Liver (tissue), 3 donors: Measurements from ENCODE around the gene ZNF532.

Experiments
- EGR1 ChIP-seq, 2 donors: IDR thresholded peaks; 2 replicates each; pipeline ENCODE4 v1.6.1; 2016 to 2018; ENCODE audit warnings: antibody characterized with exemption in 2 of 2, low read depth in 2 of 2
- JUND ChIP-seq, 2 donors: IDR thresholded peaks; 2 replicates each; pipeline ENCODE4 v1.6.1; 2016; ENCODE audit warnings: antibody characterized with exemption in 2 of 2
- NR2F2 ChIP-seq: IDR thresholded peaks from 2 replicates; pipeline ENCODE4 v1.6.1; 2016; ENCODE audit warnings: antibody characterized with exemption
- RAD21 ChIP-seq, 2 donors: IDR thresholded peaks; 2 replicates each; pipeline ENCODE4 v1.6.1; 2016; ENCODE audit warnings: antibody characterized with exemption in 2 of 2, mild to moderate bottlenecking in 2 of 2
- RXRA ChIP-seq, 2 donors: IDR thresholded peaks; 2 replicates each; pipeline ENCODE4 v1.6.1; 2017 to 2018; ENCODE audit warnings: antibody characterized with exemption in 2 of 2, mild to moderate bottlenecking in 1 of 2
- TAF1 ChIP-seq: conservative IDR thresholded peaks from 2 replicates; pipeline ENCODE4 v1.6.1; 2016; ENCODE audit warnings: antibody characterized with exemption, mild to moderate bottlenecking
- YY1 ChIP-seq: IDR thresholded peaks from 2 replicates; pipeline ENCODE4 v1.6.1; 2016; ENCODE audit warnings: antibody characterized with exemption, mild to moderate bottlenecking
- TF ChIP-seq, protein P1 (sequence below): fragments of 150-350 bp; IDR thresholded peaks from 2 replicates; pipeline ENCODE4 v1.5.1; 2017; ENCODE audit warnings: improper control_type of control experiment, low read depth, low read length; ENCODE audit not compliant: missing input control
- donor health status: healthy.
- donor health status: healthy.

DNA sequence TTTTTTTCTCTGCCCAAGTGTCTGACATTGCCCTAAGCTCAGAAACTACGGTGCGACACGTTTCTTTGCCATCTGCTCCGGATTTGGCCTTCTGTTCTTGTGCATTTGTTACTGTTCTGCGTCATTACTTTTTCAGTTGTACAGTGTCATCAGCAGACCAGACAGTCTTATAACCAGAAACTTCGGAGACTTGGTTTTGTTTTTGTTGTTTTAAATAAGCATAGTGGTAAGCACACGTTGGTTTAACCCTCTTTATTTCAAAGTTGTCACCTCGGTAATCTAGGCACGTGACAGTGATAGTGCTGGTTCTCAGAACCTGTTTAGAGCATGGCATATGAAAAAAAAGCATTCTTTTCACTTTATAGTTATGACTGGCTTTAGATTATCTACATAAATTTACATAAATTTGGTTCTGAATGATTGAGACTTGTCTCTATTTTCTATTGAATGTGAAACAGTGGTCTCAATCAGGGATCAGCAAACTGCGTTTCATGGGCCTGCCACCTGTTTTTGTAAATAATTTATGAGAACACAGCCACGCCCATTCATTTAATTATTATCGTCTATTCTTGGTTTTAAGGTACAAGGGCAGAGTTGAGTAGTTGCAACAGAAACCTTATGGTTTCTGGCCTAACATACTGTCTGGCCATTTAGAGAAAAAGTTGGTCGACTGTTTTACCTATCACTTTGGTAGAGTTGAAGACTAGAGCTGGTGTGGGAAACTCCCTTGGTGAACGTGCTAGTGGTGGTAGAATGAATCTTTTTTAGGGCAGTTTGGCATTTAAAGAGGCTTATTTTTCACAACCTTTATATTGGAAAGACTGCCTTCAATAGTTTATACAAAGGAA lies 106.5 kb downstream of the ZNF532 start:
- TF ChIP-seq, protein P1, sequence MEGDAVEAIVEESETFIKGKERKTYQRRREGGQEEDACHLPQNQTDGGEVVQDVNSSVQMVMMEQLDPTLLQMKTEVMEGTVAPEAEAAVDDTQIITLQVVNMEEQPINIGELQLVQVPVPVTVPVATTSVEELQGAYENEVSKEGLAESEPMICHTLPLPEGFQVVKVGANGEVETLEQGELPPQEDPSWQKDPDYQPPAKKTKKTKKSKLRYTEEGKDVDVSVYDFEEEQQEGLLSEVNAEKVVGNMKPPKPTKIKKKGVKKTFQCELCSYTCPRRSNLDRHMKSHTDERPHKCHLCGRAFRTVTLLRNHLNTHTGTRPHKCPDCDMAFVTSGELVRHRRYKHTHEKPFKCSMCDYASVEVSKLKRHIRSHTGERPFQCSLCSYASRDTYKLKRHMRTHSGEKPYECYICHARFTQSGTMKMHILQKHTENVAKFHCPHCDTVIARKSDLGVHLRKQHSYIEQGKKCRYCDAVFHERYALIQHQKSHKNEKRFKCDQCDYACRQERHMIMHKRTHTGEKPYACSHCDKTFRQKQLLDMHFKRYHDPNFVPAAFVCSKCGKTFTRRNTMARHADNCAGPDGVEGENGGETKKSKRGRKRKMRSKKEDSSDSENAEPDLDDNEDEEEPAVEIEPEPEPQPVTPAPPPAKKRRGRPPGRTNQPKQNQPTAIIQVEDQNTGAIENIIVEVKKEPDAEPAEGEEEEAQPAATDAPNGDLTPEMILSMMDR, result no peak
- TF ChIP-seq NR2F2, result no peak
- TF ChIP-seq RXRA (IDR thresholded peaks at IDR 0.05), result no peak
- TF ChIP-seq JUND (IDR thresholded peaks at IDR 0.05), result no peak
- TF ChIP-seq TAF1, result no peak
- TF ChIP-seq EGR1 (IDR thresholded peaks at IDR 0.05; ENCODE audit: low read depth in 2 of 2), result no peak
- TF ChIP-seq RAD21 (IDR thresholded peaks at IDR 0.05), result no peak
- TF ChIP-seq YY1, result no peak
